ENCODE measurements around the gene CKS1B. TPM values are rescaled to one million over a fixed set of nuclear protein-coding genes. Genes with fewer than 3 reads are reported as not detected.

Gene CKS1B
- total RNA-seq, 1 donor from 2014 or later, result 78.0 TPM

DNA sequence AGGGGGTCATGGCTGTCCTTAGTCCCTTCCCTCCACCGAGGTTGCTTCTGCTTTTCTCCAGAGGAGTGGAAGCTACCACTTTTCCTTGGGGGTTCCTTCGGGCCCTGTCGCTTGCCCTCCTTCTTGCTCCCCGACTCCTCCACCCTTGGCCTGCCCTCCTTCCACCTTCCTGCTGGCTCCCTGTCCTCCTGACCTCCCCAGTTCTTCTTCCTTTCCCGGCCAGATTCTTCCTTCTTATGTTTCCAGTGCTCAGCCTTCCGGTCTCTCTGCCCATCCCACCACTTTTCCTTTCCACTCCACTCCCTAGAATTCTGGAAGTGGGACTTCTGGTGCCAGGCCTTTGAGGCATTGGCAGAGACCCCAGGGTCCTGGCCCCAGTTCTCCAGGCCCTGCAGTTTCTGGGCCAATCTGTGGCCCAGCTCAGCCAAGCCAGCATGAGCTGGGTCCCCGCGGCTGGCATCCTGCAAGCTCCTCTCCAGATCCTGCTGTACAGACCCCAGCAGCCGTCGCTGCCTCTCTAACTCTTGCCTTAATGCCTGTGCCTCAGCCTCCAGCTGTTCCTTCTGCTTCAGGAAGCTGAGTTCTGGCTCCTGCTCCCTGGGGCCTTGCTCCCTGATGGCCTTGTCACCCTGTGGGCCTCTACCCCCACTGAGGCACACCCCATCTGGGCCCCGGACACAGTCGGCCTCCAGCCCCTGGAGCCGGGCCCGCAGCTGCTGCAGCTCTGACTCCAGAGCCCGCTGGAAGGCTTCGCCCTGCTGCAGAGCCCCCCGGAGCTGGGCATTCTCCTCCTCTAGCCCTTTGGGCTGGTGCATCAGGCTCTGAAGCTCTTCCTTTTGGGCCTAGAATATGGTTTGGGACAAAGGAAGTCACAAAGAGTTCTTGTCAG lies 28.3 kb upstream of the CKS1B start:
- no peak for DNase-seq (ENCODE audit: low read depth, low spot score)

DNA sequence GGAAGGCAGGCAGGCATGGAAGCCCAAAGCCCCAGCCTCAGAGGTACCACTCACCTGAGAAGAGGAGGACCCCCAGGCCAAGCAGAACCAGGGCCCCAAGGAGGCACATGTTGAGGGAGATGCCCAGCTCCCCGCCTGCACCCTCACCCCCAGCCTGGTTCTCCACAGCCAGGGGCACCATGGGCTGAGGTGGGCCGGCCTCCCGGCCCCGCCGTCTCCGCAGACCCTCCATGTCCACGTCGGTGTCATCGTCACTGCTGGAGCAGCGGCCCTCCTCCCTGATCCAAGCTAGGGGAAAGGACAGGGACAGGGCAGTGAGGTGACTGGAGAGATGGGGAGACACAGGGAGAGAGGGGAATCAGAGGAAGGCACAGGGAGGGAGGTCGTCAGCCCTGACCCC lies 26.4 kb upstream of the CKS1B start:
- no peak for DNase-seq (ENCODE audit: low read depth, low spot score)

DNA sequence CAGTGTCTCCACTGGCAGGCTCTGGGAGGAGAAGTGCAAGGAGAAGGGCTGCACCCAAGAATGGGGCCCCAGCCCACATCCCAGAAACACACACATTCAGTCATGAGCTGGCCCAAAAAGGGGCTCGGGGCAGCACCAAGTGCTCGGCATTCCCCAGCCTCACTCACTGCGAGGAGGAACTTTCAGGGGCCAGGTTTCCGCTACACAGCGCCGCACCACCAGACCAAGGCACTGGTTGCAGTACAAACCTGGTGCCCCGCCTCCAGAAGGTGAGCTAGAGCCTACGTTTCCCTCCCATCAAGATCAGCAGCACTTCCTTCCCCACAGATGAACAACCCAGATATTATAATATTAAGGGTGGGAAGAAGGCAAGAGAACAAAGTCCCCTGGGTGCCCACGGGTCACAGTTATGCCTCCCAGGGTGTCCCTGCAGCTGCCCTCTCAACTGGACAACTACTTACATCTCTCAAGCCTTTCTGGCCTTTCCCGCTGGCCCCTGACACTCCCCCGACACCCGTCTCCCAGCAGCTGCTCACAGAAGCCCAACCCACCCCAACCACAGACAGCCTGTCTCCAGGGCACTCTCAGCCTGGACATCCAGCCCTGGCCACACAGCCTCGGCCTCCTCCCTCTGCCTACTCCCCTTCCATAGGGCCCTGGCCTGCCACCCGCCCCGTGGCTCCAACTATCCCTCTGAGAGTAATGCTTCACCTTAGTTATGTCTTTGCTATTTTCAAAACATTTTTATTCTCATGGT lies 22.4 kb upstream of the CKS1B start:
- DNase-seq (ENCODE audit: low read depth, low spot score), result no peak

DNA sequence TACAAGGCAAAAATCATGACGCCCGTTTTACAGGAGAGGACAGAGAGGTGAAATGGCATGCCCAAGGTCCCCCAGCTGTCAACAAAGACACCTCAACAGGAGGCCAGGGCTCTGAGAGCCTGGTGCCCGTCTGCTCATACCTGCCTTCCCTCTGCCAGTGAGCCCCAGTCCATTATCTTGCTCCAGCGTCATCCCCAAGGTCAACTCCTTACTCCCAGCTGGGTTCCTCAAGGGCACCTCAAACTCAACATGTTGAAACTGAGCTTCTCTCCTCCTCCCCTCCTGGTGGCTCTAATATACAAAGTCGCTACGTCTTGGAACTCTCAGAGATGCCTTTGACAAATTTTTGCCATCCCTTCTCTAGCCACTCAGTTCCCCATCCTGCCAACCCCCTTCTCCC lies 21.8 kb upstream of the CKS1B start:
- DNase-seq (ENCODE audit: low read depth, low spot score), result no peak

DNA sequence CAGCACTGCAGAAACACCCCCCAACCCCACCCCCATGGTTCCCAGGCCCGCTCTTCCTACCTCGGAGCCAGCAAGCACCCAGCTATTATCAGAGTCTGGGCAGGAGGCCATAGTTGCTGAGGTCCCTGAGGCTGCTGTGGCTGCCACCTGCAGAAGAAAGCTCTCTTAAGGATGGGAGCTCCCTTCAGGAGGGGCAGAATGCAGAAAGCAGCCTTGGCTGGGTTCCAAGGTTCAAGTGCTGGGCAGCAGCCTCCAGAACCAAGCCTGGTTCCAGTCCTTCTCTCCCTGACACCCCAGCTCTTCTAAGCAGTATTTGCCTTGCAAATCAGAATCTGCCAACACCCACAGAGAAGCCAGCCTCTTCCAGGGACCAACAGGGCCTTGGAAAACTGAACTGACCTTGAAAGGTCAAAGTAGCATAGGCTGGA lies 20.9 kb upstream of the CKS1B start:
- no peak for DNase-seq (ENCODE audit: low read depth, low spot score)

DNA sequence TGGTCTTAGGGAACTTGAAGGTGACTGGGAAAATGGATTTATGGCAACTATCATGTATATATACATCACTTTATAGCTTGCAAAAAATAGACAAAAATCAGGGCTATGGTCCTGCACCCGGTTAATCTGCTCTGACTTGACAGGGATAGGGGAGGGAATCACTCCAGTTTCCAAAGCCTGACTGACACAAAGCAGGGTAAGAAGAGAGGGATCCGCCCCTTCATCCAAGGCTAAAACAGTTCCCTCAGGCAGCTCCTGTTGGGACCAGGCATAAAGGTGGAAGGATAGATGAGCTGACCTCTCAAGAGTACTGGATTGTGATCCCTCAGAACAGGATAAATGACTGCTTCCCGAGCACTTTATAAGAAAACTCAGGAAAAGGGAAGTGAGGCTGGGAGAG lies 19.9 kb upstream of the CKS1B start:
- DNase-seq (ENCODE audit: low read depth, low spot score), result no peak

DNA sequence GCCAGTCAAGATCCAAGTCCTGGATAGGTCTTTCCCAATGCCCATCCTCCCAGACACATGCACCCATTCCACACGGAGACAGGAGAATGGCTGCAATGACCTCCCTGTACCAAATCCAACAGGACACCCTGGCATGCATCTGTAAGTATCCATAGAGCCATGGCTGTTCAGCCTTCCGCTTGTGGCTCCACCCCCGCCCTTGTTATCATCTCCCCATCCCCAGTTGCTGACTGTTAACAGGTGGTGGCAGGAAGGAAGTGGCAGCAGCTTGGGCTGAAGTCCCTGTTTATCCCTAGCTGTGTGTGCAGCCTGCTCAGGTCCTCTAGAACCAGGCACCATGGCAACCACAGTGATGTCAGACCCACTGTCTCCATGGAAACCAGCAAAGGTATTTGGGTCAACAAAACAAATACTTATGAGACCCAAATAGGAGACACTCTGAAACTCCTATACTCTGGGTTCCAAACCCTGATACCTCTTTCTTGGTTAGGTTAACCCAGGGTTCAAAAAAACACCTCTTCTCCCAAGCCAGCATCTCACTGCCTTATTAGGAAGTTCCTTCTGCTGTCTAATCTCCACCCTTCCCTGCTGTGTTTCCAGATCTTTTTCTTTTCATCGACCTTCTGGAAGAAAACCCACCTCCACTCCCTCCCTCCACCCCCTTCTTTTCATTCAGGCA lies 19.3 kb upstream of the CKS1B start:
- peak; percentile 73 for DNase-seq (ENCODE audit: low read depth, low spot score)

DNA sequence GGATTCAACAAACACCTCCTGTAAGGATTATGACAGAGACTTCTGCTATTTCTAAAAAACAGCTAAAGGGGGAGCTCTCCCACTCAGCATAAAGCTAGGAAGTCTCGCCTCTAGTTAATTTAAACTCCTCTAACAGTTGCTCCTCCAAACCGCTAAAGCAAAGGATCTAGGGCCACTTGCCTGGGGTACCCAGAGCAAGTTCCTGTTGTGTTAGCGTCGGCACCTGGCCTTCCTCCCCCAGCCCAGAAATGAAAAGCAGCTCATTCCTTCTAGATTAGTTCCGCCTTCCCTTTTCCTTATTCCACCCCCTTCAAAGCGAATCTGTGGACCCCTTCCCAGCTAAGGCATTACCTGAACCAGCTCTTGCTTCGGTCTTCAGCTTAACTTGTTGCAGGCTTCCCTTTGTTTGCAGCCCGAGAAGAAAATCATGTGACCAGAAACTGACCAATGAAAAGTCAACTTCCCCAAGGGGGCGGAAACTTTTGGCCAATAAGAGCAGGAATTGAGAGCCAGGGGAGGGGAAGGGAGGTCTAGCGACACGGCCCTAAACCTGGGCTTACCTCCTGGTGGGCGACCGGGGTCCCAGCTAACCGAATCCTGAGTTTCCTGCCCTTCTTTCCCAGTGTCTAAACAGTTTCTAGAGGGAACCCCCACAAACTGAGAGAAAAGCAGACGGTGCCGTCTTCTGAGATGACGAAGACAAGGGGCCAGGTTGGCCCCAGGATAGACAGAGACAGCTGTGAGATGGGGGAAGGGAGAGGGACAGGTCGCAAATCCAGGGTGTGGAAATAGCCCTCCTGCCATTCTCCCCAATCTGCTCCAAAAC lies 18.6 kb upstream of the CKS1B start, which contains the start of gene PBXIP1:
Gene PBXIP1 (minus strand): TSS at position 382 of the 826 bp plus-strand sequence. CDS start 2,378 bp downstream, outside the sequence.
- DNase-seq (ENCODE audit: low read depth, low spot score), result peak; percentile 67

DNA sequence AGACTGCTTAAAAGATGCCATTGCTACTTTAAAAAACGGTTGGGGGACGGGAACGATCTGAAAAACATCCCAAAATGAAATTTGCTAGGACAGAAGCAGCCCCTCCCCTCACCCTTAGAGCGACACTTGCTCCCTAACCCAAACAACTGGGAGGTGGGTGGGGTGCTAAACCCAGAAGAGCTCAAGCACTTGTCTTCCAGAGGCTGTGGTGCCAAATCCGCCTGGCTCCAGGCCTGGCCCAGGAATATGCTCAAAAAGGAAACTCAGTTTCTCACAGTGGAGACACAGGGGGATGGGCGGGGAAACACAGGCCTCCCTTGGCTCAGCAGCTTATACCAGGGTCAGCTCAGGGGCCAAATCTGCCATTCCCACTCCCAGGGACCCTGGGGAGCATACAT lies 17.9 kb upstream of the CKS1B start:
- DNase-seq (ENCODE audit: low read depth, low spot score), result no peak

DNA sequence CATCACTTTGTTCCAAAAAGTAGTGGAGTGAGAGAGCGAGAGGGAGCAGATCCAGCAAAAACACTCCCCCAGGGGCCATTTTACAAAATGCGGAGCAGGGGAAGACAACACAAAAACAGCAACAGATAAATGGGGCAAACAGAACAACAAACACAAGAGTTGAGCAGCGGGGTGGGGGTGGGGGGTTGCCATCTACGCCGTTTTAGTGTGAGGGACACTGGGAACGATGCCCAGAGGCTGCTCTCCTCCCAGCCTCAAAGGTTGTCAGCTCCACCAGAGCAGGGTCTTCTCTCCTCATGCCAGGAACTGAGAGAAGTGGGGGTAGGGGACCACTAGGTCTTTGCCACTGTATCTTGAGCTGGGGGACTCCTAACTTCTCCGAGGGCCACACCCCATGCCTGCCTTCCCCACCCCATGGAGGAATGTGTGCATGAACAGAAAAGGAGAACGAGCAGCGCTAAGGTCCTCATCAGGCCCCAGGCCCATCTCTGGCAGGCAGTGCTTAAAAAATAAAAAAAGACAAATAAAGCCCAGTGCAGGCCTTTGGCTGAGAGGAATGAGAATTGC lies 17.3 kb upstream of the CKS1B start:
- DNase-seq (ENCODE audit: low read depth, low spot score), result no peak

DNA sequence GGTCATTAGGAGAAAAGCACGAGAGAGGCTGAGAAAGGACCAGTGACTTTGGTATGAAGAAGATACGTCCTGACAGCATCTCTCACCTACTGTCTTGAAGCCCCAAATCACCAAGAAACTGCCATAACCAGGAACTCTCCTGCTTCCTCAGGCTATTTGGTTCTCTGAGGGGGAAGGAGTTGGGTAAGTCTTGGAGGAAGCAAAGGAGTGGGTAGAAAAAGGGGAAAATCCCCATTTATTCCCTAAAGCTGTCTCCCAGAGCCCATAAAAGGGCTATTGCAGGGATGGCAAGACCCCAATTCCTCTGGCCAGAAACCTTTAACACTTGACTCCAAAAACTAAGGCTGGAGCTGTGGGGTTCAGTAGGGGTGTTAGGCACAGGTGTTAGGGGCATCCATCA lies 16.4 kb upstream of the CKS1B start:
- no peak for DNase-seq (ENCODE audit: low read depth, low spot score)

DNA sequence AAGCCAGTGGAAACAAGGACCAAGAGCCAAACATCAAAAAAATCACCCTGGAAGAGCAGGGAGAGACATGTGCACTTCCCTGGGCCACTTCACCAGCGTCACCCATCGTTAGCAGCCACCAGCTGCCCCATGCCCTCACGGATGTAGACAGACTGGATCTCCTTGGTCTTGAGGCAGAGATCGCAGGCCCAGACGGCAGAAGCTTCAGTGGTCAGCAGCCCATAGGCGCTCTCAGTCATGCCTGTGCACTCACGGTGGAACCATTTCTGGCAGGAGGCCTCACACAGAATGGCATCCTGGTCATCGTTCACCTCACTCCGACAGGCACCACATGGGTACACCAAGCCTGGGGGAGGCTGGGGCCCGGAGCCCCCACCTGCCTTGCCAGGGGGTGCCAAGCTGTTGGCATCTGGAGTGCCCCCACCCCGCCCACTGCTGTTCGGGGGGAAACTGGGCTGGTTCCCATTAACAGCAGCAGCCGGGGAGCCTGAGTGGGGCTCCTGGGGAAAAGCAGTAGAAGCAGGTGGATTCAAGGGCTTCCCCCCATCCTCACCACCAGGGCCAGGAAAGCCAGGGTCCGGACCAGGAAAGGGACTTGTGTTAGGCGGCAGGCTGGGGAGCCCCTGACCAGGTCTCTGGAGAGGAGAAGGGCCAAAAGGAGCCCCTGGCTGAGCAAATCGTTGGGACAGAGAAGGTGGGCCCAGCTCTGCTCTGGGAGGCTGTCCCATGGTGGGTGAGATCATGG lies 15.6 kb upstream of the CKS1B start:
- no peak for DNase-seq (ENCODE audit: low read depth, low spot score)

DNA sequence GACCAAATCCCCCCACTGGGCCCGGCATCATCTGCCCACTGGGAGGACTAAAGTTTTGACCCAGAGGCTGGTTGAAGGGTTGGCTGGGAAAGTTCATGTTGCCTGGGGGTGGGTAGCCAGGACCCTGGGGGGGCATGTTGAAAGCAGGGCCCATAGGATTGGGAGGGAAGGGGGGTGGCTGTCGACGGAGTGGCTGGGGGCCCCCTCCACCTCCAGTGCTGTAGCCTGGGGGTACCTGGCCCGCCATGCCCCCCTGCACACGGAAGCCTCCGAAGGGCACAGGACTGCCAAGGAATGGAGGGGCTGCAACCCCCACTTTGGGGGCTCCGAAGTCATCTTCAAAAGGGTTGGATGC lies 15.1 kb upstream of the CKS1B start:
- DNase-seq (ENCODE audit: low read depth, low spot score), result no peak

DNA sequence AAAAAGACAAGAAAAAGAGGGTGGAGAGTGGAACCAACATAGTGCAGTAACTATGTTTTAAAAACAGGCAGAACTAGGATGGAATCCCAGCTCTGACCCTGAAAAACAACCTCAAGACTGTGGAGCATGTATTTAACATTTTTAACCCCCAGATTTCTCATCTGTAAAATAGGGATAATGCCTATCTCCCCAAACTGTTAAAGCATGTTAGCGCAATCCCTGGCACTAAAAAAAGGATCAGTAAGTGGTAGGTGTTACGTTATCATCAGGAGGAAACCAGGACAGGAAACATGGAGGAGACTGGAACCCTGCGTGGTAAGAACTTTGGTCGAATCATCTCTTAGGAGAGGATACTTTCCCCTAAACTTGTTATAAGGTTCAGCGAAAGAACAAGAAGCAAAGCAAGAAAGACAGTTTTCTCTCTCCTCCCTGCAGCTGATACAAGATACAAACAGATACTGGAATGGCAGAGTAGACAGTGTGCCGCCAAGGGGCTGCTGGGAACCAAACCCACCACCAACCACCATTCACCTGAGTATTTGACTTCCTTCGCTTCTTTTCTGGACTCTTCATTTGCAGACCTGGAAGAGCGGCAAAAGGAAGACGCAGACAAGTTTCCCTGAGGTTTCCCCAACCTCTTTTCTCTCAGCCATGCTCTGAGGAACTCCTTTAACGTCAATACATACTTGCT lies 13.9 kb upstream of the CKS1B start:
- DNase-seq (ENCODE audit: low read depth, low spot score), result no peak

DNA sequence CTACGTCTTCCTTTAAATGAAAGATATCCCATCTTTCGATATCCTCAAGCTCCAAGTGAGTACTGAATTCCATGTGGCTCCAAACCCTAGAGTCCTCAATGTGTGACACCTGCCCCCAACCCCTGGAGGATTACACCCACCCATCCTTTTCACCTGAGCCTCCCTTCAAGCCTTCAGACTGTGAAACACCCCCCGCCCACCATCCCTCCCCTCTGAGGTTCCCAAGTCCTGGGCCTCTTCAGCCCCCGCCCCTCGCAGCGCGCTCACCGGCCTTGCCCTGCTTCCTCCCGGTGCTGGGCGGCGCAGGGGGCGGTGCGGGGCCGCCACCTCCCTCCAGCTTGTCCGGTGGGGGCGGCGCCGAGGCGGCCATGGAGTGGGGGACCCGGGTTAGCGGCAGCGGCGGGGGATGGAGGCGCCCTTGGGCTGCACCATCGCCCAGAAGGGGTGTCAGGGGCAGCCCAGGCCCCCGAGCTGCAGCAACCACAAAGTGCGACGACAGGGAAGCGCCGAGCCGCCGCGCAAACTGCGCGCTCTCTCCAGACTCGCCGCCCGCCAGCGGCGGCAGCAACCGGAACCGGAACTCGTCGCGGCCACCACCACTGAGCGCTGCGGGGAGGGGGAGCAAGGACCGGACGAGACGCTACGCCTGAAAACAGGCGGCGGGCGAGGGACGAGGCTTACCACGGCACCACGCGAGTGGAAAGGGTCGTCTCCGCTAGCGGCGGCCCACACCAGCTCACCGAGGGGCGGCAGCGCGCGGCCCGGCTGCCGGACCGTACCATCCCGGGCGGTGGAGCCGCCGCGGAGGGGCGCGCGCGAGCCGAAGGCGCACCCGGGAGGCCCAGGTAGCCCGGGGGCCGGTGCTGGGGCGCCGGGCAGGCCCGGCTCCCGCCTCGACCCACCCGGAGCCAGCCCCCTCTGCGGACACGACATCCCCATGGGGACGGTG lies 13.0 kb upstream of the CKS1B start, which contains the start of gene PYGO2:
Gene PYGO2 (minus strand): TSS at position 576 of the 949 bp plus-strand sequence. CDS start 206 bp downstream, at position 370.
- DNase-seq (ENCODE audit: low read depth, low spot score), result peak; percentile 22

DNA sequence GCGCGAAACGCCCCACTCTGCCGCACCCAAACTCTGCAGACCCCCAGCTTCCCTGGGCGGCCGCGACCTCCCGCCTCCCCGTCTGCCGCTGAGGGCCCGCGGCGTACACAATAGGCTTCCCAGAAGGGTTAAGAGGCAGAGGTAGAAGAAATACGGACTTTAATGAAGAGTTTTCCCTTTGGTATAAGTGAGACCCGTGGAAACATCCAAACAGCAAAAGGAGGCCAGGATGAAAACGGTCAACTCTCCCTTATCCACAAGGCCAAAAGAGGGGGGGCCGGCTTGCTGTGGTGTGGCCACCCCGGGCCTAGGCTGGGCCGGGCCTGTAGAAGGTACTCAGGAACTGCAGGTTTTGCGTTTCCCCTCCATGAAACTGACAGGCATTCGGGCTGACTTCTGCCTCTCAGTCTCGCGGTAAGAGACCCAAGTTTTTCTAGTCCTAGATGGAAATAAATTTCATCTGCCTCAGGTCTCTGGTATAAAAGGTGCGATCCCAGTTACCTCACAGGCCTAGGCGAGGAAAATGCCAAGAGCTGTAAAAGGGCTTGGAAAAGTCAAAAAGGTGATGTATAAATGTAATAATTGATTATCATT lies 12.2 kb upstream of the CKS1B start:
- no peak for DNase-seq (ENCODE audit: low read depth, low spot score)

DNA sequence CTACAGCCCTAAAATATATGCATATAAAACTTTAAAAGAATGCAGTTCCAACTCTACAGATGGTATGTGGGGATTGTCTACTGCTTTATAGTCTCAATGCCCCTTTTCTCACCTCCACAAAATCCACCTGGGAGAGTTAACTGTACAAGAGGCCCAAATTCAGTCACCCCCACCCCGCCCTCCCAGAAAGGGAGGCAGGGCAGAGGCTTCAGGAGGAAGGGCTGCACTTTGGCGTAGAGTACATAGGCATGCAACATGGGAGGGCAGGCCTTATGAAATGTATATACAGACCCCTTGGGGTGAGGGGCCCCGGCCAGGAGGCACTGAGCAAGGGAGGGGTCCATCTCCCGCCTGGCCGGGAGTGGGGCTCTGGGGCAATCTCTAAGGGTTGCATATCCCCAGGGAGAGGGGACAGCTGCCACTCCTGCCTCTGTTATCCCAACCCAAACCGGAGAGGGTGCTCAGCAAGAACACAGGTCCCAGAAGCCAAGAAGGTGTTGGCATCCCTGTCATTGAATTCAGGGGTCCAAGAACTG lies 11.6 kb upstream of the CKS1B start:
- DNase-seq (ENCODE audit: low read depth, low spot score), result no peak

DNA sequence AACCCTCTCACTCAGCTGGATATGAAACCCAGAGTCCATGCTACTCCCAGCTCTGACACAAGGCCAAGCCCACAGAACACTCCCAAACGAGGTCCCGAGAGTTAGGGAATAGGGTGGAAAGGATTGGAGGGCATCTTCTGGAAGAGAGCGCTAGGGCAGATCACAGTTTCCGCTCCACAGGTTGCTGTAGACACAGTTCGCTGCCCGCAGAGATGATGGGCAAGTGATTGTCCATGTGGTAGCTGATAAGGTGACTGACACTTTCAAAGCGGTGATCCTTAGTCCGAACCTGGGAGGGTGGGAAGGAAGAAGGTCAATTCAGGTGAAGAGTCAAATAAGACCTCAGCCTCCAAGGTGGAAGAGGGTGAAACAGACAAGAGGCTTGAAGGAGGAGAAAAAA lies 10.8 kb upstream of the CKS1B start:
- DNase-seq (ENCODE audit: low read depth, low spot score), result no peak

Measured in pulmonary artery endothelial cell (primary cell).